HEK293 (cell line): ENCODE data around the gene LMTK3.

Experiments used
- CTCF ChIA-PET: fragments of 350-600 bp; formaldehyde crosslinking; extraction: SDS; loops from one replicate; lab custom pipeline; 2021; ENCODE audit warnings: antibody characterized with exemption; lab: Yijun Ruan, JAX
- POLR2A ChIA-PET: fragments of 300-600 bp; formaldehyde crosslinking; extraction: SDS; loops from one replicate; lab custom pipeline; 2020; ENCODE audit warnings: antibody characterized with exemption, inconsistent platforms; lab: Yijun Ruan, JAX
- H3K27ac ChIP-seq: fragments of 200-500 bp; sonication (Bioruptor generic); 2 replicates; pipeline ENCODE4 v1.5.1; 2014; ENCODE audit warnings: low read depth, low read length, control low read depth, inconsistent platforms; ENCODE audit errors: extremely low read depth
- H3K36me3 ChIP-seq, 2 experiments: fragments of 200-500 bp in 1 of 2; sonication (Bioruptor generic) in 1 of 2; 1 replicate in 1 of 2; 2 replicates in 1 of 2; pipeline ENCODE4 v1.5.1; 2014 to 2017; ENCODE audit warnings: inconsistent platforms in 2 of 2, low read length in 2 of 2; ENCODE audit not compliant: control insufficient read depth in 2 of 2, insufficient read depth in 1 of 2
- H3K4me1 ChIP-seq: fragments of 200-500 bp; sonication (Bioruptor generic); 2 replicates; pipeline ENCODE4 v1.5.1; 2014; ENCODE audit warnings: mild to moderate bottlenecking, low read length, inconsistent platforms; ENCODE audit not compliant: control insufficient read depth, insufficient read depth
- H3K4me3 ChIP-seq: 2 replicates; pipeline ENCODE4 v1.5.1; 2011; ENCODE audit warnings: low read depth, mild to moderate bottlenecking, control low read depth, low read length, moderate library complexity
- H3K9me3 ChIP-seq: fragments of 200-500 bp; sonication (Bioruptor generic); 2 replicates; pipeline ENCODE4 v1.5.1; 2014; ENCODE audit warnings: low read depth, low read length, inconsistent platforms; ENCODE audit not compliant: control insufficient read depth, insufficient read depth
- BCL11A ChIP-seq: fragments of 450-650 bp; formaldehyde crosslinking; IDR thresholded peaks from 2 replicates; pipeline ENCODE4 v1.5.1; 2016; ENCODE audit warnings: low read depth, missing biosample characterization, missing genetic modification characterization
- GLIS2 ChIP-seq: fragments of 450-650 bp; formaldehyde crosslinking; IDR thresholded peaks from 2 replicates; pipeline ENCODE4 v1.5.1; 2016; ENCODE audit warnings: missing biosample characterization, missing genetic modification characterization
- KLF1 ChIP-seq: fragments of 450-650 bp; formaldehyde crosslinking; IDR thresholded peaks from 2 replicates; pipeline ENCODE4 v1.5.1; 2016; ENCODE audit warnings: missing biosample characterization, missing genetic modification characterization
- MZF1 ChIP-seq: fragments of 450-650 bp; formaldehyde crosslinking; IDR thresholded peaks from 2 replicates; pipeline ENCODE4 v1.5.1; 2017; ENCODE audit warnings: missing biosample characterization, missing genetic modification characterization, borderline replicate concordance
- OVOL3 ChIP-seq: fragments of 450-650 bp; formaldehyde crosslinking; IDR thresholded peaks from 2 replicates; pipeline ENCODE4 v1.5.1; 2016; ENCODE audit warnings: missing biosample characterization, missing genetic modification characterization
- TRIM28 ChIP-seq: IDR thresholded peaks from 2 replicates; pipeline ENCODE4 v1.6.1; 2011; ENCODE audit warnings: low read length, control low read depth, borderline replicate concordance
- ZBTB8A ChIP-seq: fragments of 450-650 bp; formaldehyde crosslinking; IDR thresholded peaks from 2 replicates; pipeline ENCODE4 v1.5.1; 2016; ENCODE audit warnings: missing biosample characterization, missing genetic modification characterization
- ZNF148 ChIP-seq: fragments of 450-650 bp; formaldehyde crosslinking; IDR thresholded peaks from 2 replicates; pipeline ENCODE4 v1.5.0; 2017; ENCODE audit warnings: missing biosample characterization, missing genetic modification characterization, borderline replicate concordance
- ZNF214 ChIP-seq: fragments of 450-650 bp; formaldehyde crosslinking; IDR thresholded peaks from 2 replicates; pipeline ENCODE4 v1.5.1; 2017; ENCODE audit warnings: missing biosample characterization, mild to moderate bottlenecking, missing genetic modification characterization, borderline replicate concordance
- ZNF223 ChIP-seq: fragments of 450-650 bp; formaldehyde crosslinking; IDR thresholded peaks from 2 replicates; pipeline ENCODE4 v1.5.1; 2016; ENCODE audit warnings: missing biosample characterization, missing genetic modification characterization
- ZNF341 ChIP-seq: fragments of 450-650 bp; formaldehyde crosslinking; IDR thresholded peaks from 2 replicates; pipeline ENCODE4; 2016; ENCODE audit warnings: low read depth, missing biosample characterization, missing genetic modification characterization
- ZNF548 ChIP-seq: fragments of 450-650 bp; formaldehyde crosslinking; IDR thresholded peaks from 2 replicates; pipeline ENCODE4 v1.5.1; 2016; ENCODE audit warnings: missing biosample characterization, missing genetic modification characterization
- ZNF624 ChIP-seq: fragments of 450-650 bp; formaldehyde crosslinking; IDR thresholded peaks from 2 replicates; pipeline ENCODE4 v1.5.1; 2017; ENCODE audit warnings: missing biosample characterization, missing genetic modification characterization
- ZNF626 ChIP-seq: fragments of 450-650 bp; sonication (Bioruptor Pico); formaldehyde crosslinking; IDR thresholded peaks from 2 replicates; pipeline ENCODE4 v1.5.1; 2018; ENCODE audit warnings: missing biosample characterization, missing genetic modification characterization, inconsistent platforms
- ZNF777 ChIP-seq: fragments of 450-650 bp; formaldehyde crosslinking; IDR thresholded peaks from 2 replicates; pipeline ENCODE4 v1.5.1; 2017; ENCODE audit warnings: missing biosample characterization, missing genetic modification characterization, borderline replicate concordance
- ZNF791 ChIP-seq: fragments of 450-650 bp; formaldehyde crosslinking; IDR thresholded peaks from 2 replicates; pipeline ENCODE4 v1.5.1; 2016; ENCODE audit warnings: missing biosample characterization, missing genetic modification characterization
- TF ChIP-seq, protein P1 (sequence below): IDR thresholded peaks from 2 replicates; pipeline ENCODE4 v1.6.1; 2011; ENCODE audit warnings: mild to moderate bottlenecking, low read depth, low read length, borderline replicate concordance

LMTK3 gene

DNA sequence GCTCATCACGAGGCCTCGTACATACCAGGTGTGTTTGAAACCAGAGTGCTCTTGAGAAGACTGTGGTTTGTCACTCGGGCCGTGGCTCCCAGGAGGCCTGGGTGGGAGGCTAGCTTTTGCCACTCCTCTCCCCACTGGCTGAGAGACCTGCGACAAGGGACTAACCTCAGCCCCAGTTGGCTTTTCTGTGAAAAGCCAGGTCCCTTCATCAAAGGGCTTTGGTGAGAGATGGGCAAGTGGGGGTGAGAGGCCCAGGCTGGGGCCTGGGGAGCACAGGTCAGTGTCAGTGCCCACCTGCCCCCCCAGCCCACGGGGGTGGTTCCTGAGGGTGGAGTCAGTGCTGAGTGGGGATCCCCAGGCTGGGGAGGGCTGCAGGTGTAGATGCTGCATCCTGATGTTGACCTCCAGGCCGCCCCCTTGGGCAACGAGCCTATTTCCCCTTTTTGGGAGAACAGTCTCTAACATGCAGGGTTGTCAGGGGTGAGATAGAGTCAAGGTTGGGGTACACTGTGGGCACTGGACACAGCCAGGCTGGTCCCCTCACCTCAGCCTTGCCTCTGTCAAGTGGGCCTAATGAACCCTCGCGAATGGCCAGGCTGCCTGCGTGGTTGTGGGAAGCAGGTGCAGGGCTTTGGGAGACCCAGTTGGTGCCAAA, 55.6 kb downstream of the LMTK3 start (continued):
- TF ChIP-seq ZNF548 (no peak), ZNF223 (tag by site-specific recombination) (no peak), ZNF624 (tag by site-specific recombination) (no peak), TRIM28 (no peak), OVOL3 (tag by site-specific recombination) (no peak)
- TF ChIP-seq, protein P1, sequence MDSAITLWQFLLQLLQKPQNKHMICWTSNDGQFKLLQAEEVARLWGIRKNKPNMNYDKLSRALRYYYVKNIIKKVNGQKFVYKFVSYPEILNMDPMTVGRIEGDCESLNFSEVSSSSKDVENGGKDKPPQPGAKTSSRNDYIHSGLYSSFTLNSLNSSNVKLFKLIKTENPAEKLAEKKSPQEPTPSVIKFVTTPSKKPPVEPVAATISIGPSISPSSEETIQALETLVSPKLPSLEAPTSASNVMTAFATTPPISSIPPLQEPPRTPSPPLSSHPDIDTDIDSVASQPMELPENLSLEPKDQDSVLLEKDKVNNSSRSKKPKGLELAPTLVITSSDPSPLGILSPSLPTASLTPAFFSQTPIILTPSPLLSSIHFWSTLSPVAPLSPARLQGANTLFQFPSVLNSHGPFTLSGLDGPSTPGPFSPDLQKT = no peak

DNA sequence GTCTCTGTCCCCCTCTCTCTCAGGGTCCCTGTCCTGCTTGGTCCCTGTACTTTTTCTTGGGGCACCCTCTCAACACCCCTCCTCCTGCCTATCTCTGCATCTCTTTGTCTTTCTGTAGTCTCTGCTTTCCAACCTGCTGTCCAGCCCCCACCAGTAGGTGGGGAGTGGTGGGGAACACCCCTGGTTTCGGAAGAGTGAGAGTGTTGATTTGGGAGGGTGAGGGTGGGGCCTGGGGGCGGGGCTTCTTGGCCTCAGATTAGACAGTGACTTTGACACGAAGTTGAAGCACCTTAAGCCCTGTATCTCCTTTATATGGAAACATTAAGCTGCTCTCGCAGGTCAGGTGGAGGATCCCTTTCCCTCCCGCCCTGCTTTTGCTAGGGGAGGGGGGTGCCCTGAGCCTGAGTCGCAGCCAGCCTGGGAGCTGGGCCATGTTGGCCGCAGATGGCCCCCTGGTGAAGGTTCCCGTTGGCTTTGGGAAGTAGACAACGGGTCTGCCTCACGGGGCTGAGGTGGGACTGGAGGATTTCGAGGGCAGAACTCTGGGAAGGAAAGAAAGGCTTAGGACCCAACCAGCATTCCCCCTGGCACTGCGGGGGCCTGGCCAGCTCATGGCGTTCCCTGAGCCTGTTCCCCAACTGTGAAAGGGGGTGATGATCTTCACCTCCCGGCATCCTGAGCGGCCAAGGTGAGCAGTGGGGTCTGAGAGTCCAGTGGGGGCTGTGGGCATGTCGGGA, 56.3 kb downstream of the LMTK3 start, which contains the start of gene KCNJ14:
TSS of gene KCNJ14 (plus strand) at position 404 of the 737 bp plus-strand sequence. CDS start 6,151 bp downstream, outside the sequence.
- Histone ChIP-seq H3K4me3 (no peak within 1 kb of the TSS), H3K27ac (no peak within 1 kb of the TSS), H3K4me1 (no peaks in the 10 kb centered on the region), H3K36me3 (peaks cover 54 to 72% of the 10 kb centered on the region in 2 experiments; a peak in 2 of 3 replicates), H3K9me3 (no peaks in the 10 kb centered on the region)
- POLR2A ChIA-PET = interaction anchor here (0.5 kb wide), 1 partner anchor 24 kb away, joined by 5 read pairs; no protein-coding TSS in a partner anchor
- TF ChIP-seq BCL11A (tag by site-specific recombination) (no peak), KLF1 (tag by site-specific recombination) (peak; percentile 78)
- TF ChIP-seq, all 188 proteins: peak for 1
- CTCF ChIA-PET = no interaction called here

GRCh38 chr19:48454150-48454730, 57.4 kb downstream of the LMTK3 start:
- CTCF ChIA-PET = no interaction called here
- Histone ChIP-seq H3K27ac (no peak overlapping the region), H3K36me3 (peaks cover 56 to 83% of the 10 kb centered on the region in 2 experiments; a peak in 2 of 3 replicates), H3K9me3 (no peaks in the 10 kb centered on the region), H3K4me3 (no peak overlapping the region), H3K4me1 (no peaks in the 10 kb centered on the region)
- TF ChIP-seq ZNF214 (tag by site-specific recombination) (no peak), MZF1 (tag by site-specific recombination) (no peak), ZNF148 (no peak), ZNF626 (tag by site-specific recombination) (no peak), KLF1 (tag by site-specific recombination) (no peak), GLIS2 (no peak), ZBTB8A (tag by site-specific recombination) (no peak), ZNF777 (tag by site-specific recombination) (no peak), ZNF791 (tag by site-specific recombination) (no peak), ZNF341 (tag by site-specific recombination) (no peak), ZNF548 (no peak)
- POLR2A ChIA-PET = interaction anchor here (0.5 to 0.7 kb wide), 2 partner anchors 23 to 39 kb away, joined by 5 to 11 read pairs; no protein-coding TSS in a partner anchor
